HG03135 (cell line): ENCODE measurements around the gene CFAP65.

Experiments used
- ATAC-seq: cut with Tn5 transposase; IDR thresholded peaks from one replicate; pipeline ENCODE4 v1.9.1; 2021; ENCODE audit warnings: mild to moderate bottlenecking, moderate library complexity; ENCODE audit not compliant: unreplicated experiment

The CFAP65 gene

GRCh38 chr2:218993345-218994315, 47.7 kb downstream of the CFAP65 start, which contains the start of gene CRYBA2:
Gene CRYBA2 (minus strand): TSS chr2:218993422. CDS start chr2:218993176, 246 bp downstream.
- ATAC-seq: no peak

- no peak for ATAC-seq
Measured at GRCh38 chr2:218992703-218993344, 48.5 kb downstream of the CFAP65 start.

- no peak for ATAC-seq
Measured at GRCh38 chr2:218992196-218992595, 49.1 kb downstream of the CFAP65 start.

- no peak for ATAC-seq
Measured at GRCh38 chr2:218991674-218992168, 49.6 kb downstream of the CFAP65 start.

GRCh38 chr2:218990612-218991011, 50.7 kb downstream of the CFAP65 start:
- ATAC-seq: no peak

GRCh38 chr2:218990052-218990451, 51.3 kb downstream of the CFAP65 start:
- no peak for ATAC-seq

- ATAC-seq: no peak
Measured at GRCh38 chr2:218988650-218989049, 52.7 kb downstream of the CFAP65 start.

GRCh38 chr2:218988164-218988563, 53.2 kb downstream of the CFAP65 start:
- ATAC-seq: no peak

GRCh38 chr2:218986148-218986761, 55.1 kb downstream of the CFAP65 start:
- ATAC-seq: no peak

- ATAC-seq: no peak
Measured at GRCh38 chr2:218985325-218986091, 55.8 kb downstream of the CFAP65 start.

GRCh38 chr2:218985021-218985324, 56.3 kb downstream of the CFAP65 start, which contains the start of gene FEV:
Gene FEV (minus strand): TSS chr2:218985184. CDS start chr2:218985075, 109 bp downstream.
- no peak for ATAC-seq

- ATAC-seq: no peak
Measured at GRCh38 chr2:218984239-218985020, 56.9 kb downstream of the CFAP65 start.

- no peak for ATAC-seq
Measured at GRCh38 chr2:218983934-218984238, 57.4 kb downstream of the CFAP65 start.

GRCh38 chr2:218983263-218983933, 57.9 kb downstream of the CFAP65 start:
- no peak for ATAC-seq

- ATAC-seq: no peak
Measured at GRCh38 chr2:218982586-218983262, 58.6 kb downstream of the CFAP65 start.

GRCh38 chr2:218981881-218982585, 59.3 kb downstream of the CFAP65 start:
- no peak for ATAC-seq

GRCh38 chr2:218981390-218981880, 59.9 kb downstream of the CFAP65 start:
- ATAC-seq: no peak

- ATAC-seq: no peak
Measured at GRCh38 chr2:218980735-218981389, 60.5 kb downstream of the CFAP65 start.
